ENCODE data around the gene PLEK.

Gene PLEK

GRCh38 chr2:68403199-68403644 lies 38.1 kb downstream of the PLEK start:
- H3K4me1 Mint-ChIP-seq = peaks cover 60 to 84% of the 10 kb centered on the region in 2 donors
- H3K27ac Mint-ChIP-seq = peak overlapping the region; percentile 81

GRCh38 chr2:68404164-68404563 lies 39.1 kb downstream of the PLEK start:
- Mint-ChIP-seq H3K4me1 (peaks cover 62 to 82% of the 10 kb centered on the region in 2 donors), H3K4me3 (no peak overlapping the region), H3K27me3 (no peaks in the 10 kb centered on the region)

More at GRCh38 chr2:68403199-68403644, 38.1 kb downstream of the PLEK start:
- H3K27me3 Mint-ChIP-seq = no peaks in the 10 kb centered on the region
- H3K9me3 Mint-ChIP-seq = peaks cover 24 to 33% of the 10 kb centered on the region in 2 donors
- peak overlapping the region; percentile 35 to 47 for H3K4me3 Mint-ChIP-seq
- peaks cover 62 to 91% of the 10 kb centered on the region in 2 donors for H3K36me3 Mint-ChIP-seq
- ATAC-seq (replicated peaks) = peak; percentile 82 to 93
- peak; percentile 45 for DNase-seq

GRCh38 chr2:68404893-68405799 lies 40.1 kb downstream of the PLEK start:
- DNase-seq (no peak), ATAC-seq (replicated peaks) (peak; percentile 25 to 54)
- H3K9me3 Mint-ChIP-seq = peaks cover 16 to 26% of the 10 kb centered on the region in 2 donors
- no peak overlapping the region for H3K4me3 Mint-ChIP-seq
- H3K27me3 Mint-ChIP-seq = no peaks in the 10 kb centered on the region
- peaks cover 60 to 84% of the 10 kb centered on the region in 2 donors for H3K4me1 Mint-ChIP-seq
- peak overlapping the region; percentile 14 for H3K27ac Mint-ChIP-seq
- peaks cover 42 to 73% of the 10 kb centered on the region in 2 donors for H3K36me3 Mint-ChIP-seq

More at GRCh38 chr2:68404164-68404563, 39.1 kb downstream of the PLEK start:
- Mint-ChIP-seq H3K36me3 (peaks cover 52 to 83% of the 10 kb centered on the region in 2 donors), H3K27ac (peak overlapping the region; percentile 47), H3K9me3 (peaks cover 23 to 29% of the 10 kb centered on the region in 2 donors)
- ATAC-seq (replicated peaks) (peak; percentile 39 to 64), DNase-seq (no peak)

GRCh38 chr2:68411397-68412126 lies 46.5 kb downstream of the PLEK start:
- DNase-seq = no peak
- Mint-ChIP-seq H3K9me3 (peaks cover 8 to 11% of the 10 kb centered on the region in 2 donors), H3K36me3 (peaks cover 8 to 20% of the 10 kb centered on the region in 2 donors), H3K4me1 (peaks cover 42 to 68% of the 10 kb centered on the region in 2 donors), H3K4me3 (peak overlapping the region; percentile 62 to 66), H3K27ac (peak overlapping the region; percentile 15), H3K27me3 (no peaks in the 10 kb centered on the region)
- ATAC-seq (replicated peaks) = peak; percentile 99

GRCh38 chr2:68412127-68412819 lies 47.2 kb downstream of the PLEK start:
- Mint-ChIP-seq H3K9me3 (peaks cover 11 to 13% of the 10 kb centered on the region in 2 donors), H3K4me3 (peak overlapping the region; percentile 62 to 66), H3K27ac (peak overlapping the region; percentile 15), H3K27me3 (no peaks in the 10 kb centered on the region), H3K4me1 (peaks cover 45 to 68% of the 10 kb centered on the region in 2 donors), H3K36me3 (peaks cover 7 to 15% of the 10 kb centered on the region in 2 donors)
- DNase-seq (no peak), ATAC-seq (replicated peaks) (peak in 1 of 2 donors; percentile 6)

GRCh38 chr2:68413466-68413865 lies 48.4 kb downstream of the PLEK start:
- no peak overlapping the region for H3K4me3 Mint-ChIP-seq
- no peak for DNase-seq
- H3K4me1 Mint-ChIP-seq = peaks cover 51 to 76% of the 10 kb centered on the region in 2 donors
- H3K9me3 Mint-ChIP-seq = peaks cover 3 to 6% of the 10 kb centered on the region in 2 donors
- peaks cover 0 to 4% of the 10 kb centered on the region in 2 donors for H3K36me3 Mint-ChIP-seq
- H3K27ac Mint-ChIP-seq = no peak overlapping the region
- H3K27me3 Mint-ChIP-seq = no peaks in the 10 kb centered on the region
- no peak for ATAC-seq (replicated peaks)

GRCh38 chr2:68414452-68414851 lies 49.4 kb downstream of the PLEK start:
- Mint-ChIP-seq H3K4me1 (peaks cover 56 to 79% of the 10 kb centered on the region in 2 donors), H3K27me3 (no peaks in the 10 kb centered on the region), H3K27ac (no peak overlapping the region), H3K36me3 (peaks cover 0 to 4% of the 10 kb centered on the region in 2 donors), H3K4me3 (no peak overlapping the region), H3K9me3 (peaks cover 3% of the 10 kb centered on the region in 2 donors)
- no peak for ATAC-seq (replicated peaks)
- no peak for DNase-seq

- DNase-seq (no peak), ATAC-seq (replicated peaks) (no peak)
- Mint-ChIP-seq H3K9me3 (peaks cover 3% of the 10 kb centered on the region in 2 donors), H3K4me1 (peaks cover 57 to 79% of the 10 kb centered on the region in 2 donors), H3K36me3 (peaks cover 0 to 4% of the 10 kb centered on the region in 2 donors), H3K4me3 (no peak overlapping the region), H3K27ac (no peak overlapping the region), H3K27me3 (no peaks in the 10 kb centered on the region)
Measured at GRCh38 chr2:68414876-68415275, 49.8 kb downstream of the PLEK start.

GRCh38 chr2:68415521-68415920 lies 50.4 kb downstream of the PLEK start:
- H3K27me3 Mint-ChIP-seq = no peaks in the 10 kb centered on the region
- ATAC-seq (replicated peaks) (no peak), DNase-seq (no peak)
- no peak overlapping the region for H3K27ac Mint-ChIP-seq
- H3K36me3 Mint-ChIP-seq = peaks cover 0 to 4% of the 10 kb centered on the region in 2 donors
- peaks cover 3% of the 10 kb centered on the region in 2 donors for H3K9me3 Mint-ChIP-seq
- H3K4me3 Mint-ChIP-seq = no peak overlapping the region
- H3K4me1 Mint-ChIP-seq = peaks cover 51 to 77% of the 10 kb centered on the region in 2 donors

GRCh38 chr2:68416081-68416675 lies 51.1 kb downstream of the PLEK start:
- Mint-ChIP-seq H3K36me3 (peaks cover 0 to 4% of the 10 kb centered on the region in 2 donors), H3K27me3 (no peaks in the 10 kb centered on the region), H3K4me1 (peaks cover 51 to 78% of the 10 kb centered on the region in 2 donors), H3K27ac (no peak overlapping the region), H3K9me3 (peaks cover 3% of the 10 kb centered on the region in 2 donors), H3K4me3 (no peak overlapping the region)
- DNase-seq = no peak
- no peak for ATAC-seq (replicated peaks)

GRCh38 chr2:68417926-68418325 lies 52.8 kb downstream of the PLEK start:
- no peaks in the 10 kb centered on the region for H3K27me3 Mint-ChIP-seq
- ATAC-seq (replicated peaks) (peak; percentile 59 to 65), DNase-seq (no peak)
- H3K36me3 Mint-ChIP-seq = peaks cover 0 to 4% of the 10 kb centered on the region in 2 donors
- H3K4me1 Mint-ChIP-seq = peaks cover 53 to 72% of the 10 kb centered on the region in 2 donors
- H3K9me3 Mint-ChIP-seq = peaks cover 3% of the 10 kb centered on the region in 2 donors
- no peak overlapping the region for H3K4me3 Mint-ChIP-seq
- no peak overlapping the region for H3K27ac Mint-ChIP-seq

- no peak overlapping the region for H3K4me3 Mint-ChIP-seq
- no peak for ATAC-seq (replicated peaks)
- peaks cover 52 to 68% of the 10 kb centered on the region in 2 donors for H3K4me1 Mint-ChIP-seq
- H3K27me3 Mint-ChIP-seq = no peaks in the 10 kb centered on the region
- peaks cover 0 to 4% of the 10 kb centered on the region in 2 donors for H3K36me3 Mint-ChIP-seq
- no peak for DNase-seq
- H3K9me3 Mint-ChIP-seq = peaks cover 3% of the 10 kb centered on the region in 2 donors
- no peak overlapping the region for H3K27ac Mint-ChIP-seq
Measured at GRCh38 chr2:68418419-68418818, 53.3 kb downstream of the PLEK start.

GRCh38 chr2:68418855-68419254 lies 53.8 kb downstream of the PLEK start:
- no peaks in the 10 kb centered on the region for H3K27me3 Mint-ChIP-seq
- H3K4me1 Mint-ChIP-seq = peaks cover 50 to 64% of the 10 kb centered on the region in 2 donors
- H3K27ac Mint-ChIP-seq = no peak overlapping the region
- no peak overlapping the region for H3K4me3 Mint-ChIP-seq
- ATAC-seq (replicated peaks) (peak; percentile 67 to 78), DNase-seq (no peak)
- H3K36me3 Mint-ChIP-seq = peaks cover 0 to 4% of the 10 kb centered on the region in 2 donors
- H3K9me3 Mint-ChIP-seq = peaks cover 3% of the 10 kb centered on the region in 2 donors
